NCI-H187 treated with DMSO at 0.1 percent for 48 hours (cell line): Measurements from ENCODE around the gene CARTPT.

Experiments used
- DNase-seq: peaks from one replicate; lab custom pipeline; 2025; lab: John Stamatoyannopoulos, UW

The CARTPT gene

DNA sequence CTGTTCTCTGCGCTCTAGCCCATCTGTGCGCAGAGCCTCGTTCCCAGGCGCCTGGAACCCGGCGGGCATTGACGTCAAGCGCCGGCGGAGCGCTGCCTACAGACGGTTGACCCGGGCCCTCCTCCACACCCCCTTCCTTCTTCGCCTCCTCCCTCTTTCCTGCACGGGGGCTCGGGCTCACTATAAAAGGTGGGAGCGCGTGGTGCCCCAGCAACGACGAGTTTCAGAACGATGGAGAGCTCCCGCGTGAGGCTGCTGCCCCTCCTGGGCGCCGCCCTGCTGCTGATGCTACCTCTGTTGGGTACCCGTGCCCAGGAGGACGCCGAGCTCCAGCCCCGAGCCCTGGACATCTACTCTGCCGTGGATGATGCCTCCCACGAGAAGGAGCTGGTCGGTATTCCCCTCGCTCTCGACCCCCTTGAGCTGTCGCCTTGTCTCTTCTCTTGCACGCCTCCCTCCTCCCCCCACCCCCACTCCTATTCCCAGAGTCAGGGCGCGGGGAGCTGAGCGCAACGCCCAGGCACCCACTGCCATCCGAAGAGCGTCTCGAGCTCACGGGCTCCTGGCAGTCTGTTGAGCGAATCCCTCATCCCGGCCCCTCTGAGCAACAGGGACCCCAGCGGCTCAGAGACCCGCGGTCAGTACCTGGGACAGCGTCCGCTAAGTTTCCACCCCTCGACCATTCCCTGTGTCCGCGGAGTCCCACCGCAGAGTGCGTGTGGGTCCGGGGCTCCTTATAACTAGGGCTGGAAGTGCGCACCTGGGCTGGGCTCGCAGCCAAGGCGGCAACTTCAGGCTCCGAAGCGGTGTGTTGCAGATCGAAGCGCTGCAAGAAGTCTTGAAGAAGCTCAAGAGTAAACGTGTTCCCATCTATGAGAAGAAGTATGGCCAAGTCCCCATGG lies at the start of gene CARTPT:
Gene CARTPT, plus strand, starts transcription at position 213 of the 902 bp plus-strand sequence. Its CDS starts 19 bp downstream, at position 232.
- no peak for DNase-seq

DNA sequence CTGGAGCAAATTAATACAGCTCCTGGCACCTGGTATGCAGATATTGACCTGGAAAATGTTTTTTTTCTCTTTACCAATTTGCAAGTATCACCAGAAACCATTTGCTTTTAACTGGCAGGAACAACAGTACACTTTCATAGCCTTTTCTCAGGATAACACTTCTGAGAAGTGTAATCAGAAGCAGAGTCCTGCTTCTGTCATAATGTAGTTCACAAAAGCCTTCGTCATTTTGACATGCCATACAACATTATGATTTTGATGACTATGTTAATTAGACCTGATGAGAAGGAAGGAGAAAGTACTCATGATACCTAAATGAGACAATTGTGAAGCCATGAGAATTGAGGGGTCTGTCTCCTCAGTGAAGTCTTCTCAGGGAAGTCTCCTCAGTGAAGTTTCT lies 41.1 kb upstream of the CARTPT start:
- no peak for DNase-seq

DNA sequence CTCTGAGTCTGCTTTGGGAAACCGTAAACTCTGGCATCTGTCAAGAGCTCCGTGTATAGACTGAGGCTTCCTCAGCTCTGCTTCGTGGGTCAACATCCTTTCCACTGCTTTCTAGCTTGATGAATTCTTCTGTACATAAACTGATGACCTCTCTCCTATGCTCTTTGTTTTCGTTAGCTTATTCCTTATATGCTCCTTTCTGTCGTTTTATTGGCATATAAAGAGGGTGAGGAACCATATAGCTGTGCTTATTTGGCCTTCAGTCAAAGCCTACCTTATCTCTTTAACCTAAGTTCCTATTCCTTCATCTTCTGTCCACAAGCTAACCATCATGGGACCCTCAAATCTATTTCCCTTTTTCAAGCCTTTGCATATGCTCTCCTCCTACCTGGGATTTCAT lies 39.4 kb upstream of the CARTPT start:
- DNase-seq: no peak

DNA sequence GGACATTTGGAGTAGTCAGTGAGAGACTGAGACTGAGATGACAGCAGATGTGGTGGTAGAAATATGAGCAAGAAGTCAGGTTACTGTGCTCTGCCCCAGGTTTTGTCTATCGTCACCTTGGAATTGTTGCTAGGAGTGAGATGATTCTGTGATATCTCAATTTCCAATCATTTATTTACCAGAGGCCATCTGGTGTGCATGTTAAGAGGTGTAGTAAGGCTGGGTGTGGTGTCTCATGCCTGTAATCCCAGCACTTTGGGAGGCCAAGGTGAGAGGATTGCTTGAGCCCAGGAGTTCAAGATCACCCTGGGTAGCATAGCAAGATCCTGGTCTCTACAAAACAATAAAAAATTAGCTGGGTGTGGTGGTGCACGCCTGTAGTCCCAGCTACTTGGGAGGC lies 38.6 kb upstream of the CARTPT start:
- DNase-seq: no peak

DNA sequence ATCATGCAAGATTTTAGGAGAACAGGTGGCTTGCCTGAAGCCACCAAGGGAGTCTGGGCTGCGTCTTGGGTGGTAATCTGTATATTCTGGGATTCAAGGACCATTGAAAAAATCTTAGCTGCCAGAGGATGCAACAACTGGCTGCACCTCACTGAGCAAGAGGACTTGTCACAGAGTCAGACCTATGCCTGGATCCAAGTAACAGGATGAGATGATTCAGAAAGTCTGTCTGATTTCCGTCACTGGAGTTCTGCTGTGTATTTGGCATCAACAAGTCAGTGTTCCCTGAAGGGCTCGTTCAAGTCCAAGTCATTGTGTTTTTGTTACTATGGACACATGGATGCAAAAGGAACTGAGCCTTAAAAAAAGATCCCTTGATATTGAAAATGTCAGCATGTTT lies 37.8 kb upstream of the CARTPT start:
- DNase-seq: no peak

DNA sequence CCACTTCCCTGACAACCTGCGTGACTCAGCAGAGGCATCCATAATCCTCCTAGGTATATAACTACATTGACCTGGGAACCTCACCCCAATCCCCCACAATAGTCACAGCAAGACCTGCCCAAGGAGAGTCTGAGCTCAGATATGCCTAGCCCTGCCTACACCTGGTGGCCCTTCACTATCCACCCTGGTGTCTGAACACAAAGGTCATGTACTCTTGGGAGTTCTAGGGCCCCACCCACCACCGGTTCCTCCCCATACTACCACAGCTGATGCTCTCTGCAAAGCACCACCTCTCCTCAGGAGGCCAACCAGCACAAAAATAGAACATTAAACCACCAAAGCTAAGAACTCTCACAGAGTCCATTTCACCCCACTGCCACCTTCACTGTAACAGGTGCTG lies 34.8 kb upstream of the CARTPT start:
- DNase-seq: no peak

DNA sequence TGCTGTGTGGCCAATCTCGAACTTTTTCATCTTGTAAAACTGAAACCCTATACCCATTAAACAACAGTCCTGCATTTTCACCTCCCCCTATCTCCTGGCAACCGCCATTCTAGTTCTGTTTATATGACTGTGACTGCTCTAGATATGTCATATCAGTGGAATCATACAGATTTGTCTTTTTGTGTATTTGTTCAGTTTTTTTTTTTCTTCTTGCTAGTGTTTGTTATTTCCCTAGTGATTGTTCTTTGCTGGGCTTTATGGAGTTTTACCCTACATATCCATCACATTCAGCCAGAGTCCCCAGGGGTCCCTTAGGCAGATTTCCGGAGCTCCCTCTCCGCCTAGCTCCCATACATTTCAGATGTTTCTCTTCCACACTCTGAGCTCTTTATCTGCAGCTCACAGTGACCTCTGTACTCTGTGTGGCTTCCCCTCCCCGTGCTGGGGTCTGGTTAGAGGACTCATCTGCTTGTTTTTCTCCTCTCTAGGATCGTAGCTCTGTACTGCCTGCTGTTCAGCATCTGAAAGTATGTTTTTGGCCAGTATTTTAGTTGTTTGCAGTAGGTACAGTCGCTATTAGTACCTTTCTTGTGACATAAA lies 25.1 kb upstream of the CARTPT start:
- no peak for DNase-seq

DNA sequence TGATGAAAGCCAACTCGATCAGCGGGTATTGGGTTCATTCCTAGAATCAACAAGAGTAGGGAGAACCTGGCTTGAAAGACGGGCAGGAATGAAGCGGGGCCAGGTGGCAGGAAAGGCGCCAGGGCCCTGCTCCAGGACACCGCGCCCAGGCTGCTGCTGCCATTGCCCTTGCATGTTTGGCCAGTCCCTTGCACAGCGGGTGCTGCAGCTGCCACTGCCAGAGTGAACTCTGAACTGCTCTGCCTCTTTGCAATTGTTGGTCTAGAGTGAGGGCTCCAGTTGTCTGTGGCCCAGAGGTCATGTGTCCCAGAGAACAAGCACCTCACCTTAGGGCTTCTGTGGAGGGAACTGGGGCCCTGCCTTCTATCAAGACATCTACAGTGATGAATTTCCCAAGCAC lies 24.0 kb upstream of the CARTPT start:
- DNase-seq: no peak

DNA sequence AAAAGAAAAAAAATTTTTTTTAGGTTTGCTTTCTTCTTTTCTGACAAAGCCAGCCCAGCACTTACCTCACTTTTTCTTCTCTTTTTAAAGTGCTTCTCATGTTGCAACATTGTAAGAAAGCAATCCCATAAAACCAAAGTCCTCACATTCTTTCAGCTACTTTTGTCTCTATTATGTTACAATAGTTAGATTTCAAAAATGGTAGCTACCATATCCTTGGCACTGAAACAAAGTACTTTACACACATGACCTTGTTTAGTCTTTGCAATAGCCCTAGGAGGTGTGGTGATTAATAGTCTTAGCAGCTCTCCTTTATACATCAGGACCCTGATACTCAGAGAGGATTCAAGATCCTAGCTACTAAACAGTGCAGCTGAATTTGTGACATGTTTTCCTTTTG lies 23.5 kb upstream of the CARTPT start:
- no peak for DNase-seq

DNA sequence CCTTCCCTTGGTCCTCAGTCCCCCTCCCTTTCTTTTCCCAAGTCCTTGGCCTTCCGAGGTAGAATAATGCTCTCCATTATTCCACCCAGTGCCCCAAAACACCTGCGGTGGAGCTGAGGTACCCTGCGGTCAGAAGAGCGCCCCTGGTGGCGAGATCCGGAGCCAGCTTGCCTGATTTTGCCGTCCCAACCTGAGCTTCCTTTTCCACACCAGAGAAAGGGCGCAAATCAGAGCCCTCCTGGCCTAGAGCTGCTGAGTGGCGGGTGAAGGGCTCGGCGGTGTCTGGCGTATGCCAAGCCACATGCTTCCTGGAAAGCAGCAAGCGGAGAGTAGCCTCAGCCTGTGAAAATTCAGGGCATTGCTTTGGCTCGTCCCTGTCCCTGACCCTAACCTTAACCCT lies 21.1 kb upstream of the CARTPT start:
- DNase-seq: no peak

DNA sequence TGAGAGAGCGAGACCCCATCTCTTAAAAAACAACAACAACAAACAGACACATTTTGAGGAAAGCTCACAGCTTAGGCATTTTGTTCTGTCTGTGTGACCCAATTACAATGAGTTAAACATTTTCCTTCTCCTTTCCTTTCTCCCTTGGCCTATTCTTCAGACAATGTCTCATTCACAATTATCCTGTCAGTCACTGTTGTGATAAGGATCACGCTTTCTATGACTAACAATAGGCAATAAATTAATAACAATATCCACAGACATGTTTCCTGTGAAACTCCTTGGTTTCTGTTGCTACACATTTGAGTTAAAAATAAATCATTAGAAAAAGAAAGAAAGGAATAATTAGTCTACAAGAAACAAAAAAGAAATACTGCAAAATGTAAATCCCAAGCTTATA lies 19.8 kb upstream of the CARTPT start:
- DNase-seq: no peak

DNA sequence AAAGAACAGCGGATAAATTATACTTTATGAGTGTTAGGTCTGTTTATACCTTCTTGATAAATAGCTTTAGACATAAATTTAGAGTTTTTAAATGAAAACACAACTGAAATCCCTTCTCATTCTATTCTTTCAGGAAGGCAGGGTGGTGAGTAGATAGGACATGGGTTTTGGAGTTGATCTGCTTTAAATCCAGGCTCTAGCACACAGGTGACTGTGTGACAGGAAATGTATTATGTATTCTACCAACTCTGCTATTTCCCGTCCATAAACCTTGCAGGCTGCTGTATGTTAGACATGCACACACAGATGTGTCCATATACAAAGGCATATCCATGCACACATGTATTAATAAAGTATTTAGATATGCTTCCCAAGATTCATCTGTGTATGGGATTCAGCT lies 19.3 kb upstream of the CARTPT start:
- DNase-seq: no peak

DNA sequence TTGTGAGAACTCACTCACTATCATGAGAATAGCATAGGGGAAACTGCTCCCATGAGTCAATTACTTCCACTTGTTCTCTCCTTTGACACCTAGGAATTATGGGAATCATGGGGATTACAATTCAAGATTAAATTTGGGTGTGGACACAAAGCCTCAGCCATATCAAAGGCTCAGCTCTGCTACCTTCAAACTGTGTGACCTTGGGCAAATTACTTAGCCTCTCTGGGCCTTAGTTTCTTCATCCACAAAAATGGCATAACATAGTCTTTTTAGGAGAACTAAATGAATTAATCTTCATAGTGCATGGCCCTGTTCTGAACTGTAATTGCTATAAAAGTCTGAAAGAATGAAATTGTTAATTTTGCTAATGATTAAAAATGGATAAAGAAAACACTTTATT lies 18.3 kb upstream of the CARTPT start:
- no peak for DNase-seq

DNA sequence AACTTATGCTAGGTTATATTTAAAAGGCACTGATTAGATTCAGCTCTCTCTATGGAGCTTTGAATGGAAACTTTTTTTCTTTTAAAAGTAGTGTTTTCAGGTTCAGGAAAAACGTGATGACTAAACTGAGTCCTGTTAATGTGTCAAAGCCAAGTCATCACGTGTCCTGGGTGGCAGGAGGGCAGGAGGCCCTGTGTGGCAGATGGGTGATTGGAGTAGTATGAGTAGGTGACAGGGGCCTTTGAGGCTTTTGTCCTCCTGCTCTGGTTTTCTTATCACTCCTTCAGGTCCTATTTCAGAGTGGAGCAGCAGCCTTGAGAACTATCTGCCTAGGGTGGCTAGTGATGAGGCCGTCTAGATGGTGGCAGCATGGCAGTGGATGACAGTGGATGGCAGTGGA lies 17.7 kb upstream of the CARTPT start:
- DNase-seq: no peak

DNA sequence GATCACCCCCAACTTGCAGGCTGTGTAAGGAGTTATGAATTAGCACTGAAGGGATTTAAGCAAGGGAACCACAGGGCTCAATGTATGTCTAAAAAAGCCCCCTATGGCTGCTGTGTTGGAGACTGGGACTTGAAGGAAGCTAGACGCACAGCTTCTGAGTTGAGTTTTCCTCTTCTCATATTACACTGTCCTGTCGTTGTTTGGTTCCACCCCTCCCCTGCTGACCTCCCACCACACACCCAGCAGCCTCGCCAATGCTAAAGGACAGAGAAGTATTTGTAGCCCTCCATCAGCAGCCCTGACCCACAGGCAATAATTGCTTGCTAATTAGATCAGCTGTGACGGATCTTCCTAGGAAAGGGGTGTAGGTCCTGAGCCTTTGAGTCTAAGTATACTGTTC lies 15.1 kb upstream of the CARTPT start:
- DNase-seq: no peak

DNA sequence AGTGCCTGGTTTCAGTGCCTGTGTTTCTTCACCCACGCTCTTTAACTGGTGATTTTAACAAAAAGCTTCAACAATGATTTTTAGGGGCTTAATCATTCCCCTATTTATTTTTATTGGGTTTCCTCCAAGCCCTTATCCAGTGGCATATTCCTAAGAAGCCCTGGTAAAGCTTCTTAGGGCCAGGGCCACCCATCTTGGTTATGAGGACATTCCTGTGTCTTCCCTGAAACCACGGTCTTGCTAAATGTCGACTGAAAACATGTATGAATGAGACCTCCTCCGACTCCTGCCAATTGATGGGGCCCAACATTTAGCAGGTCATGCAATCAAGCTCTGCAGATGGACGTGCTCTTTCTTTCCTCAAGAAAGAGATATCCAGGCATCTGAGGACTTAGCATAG lies 13.7 kb upstream of the CARTPT start:
- DNase-seq: no peak

DNA sequence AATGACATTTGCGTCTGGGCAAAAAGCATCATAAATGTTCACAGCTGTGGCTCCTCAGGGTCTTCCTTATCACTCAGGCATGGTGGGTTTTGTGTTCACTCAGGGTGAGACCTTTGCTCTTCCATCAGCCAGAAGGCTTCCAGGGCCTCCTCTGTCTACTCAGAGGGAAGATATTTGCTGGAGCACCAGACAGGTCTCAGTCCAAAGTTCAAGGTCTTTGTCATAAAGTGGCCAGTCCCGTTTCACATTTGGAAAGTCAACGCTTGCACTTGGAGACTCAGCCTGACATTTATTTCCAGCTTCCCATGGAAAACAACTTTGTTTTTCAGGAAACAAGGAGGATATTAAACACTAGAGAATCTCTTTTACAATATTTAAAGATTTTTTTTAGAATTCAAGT lies 12.2 kb upstream of the CARTPT start:
- no peak for DNase-seq

DNA sequence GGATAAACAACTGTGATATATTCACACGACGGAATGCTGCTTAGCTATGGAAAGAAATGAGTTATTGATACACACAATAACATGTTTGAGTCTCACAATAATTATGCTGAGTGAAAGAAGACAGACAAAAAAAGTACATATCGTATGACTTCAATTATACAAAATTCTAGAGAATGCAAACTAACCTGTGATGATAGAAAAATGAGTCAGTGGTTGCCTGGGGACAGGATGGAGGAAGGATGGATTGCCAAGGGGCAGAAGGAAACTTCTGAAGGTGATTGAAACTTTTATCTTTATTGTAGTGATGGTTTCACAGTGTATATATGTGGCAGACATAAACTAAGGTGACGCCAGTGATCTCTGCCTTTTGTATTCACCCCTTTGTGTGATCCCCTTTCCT lies 7.5 kb upstream of the CARTPT start:
- DNase-seq: no peak

DNA sequence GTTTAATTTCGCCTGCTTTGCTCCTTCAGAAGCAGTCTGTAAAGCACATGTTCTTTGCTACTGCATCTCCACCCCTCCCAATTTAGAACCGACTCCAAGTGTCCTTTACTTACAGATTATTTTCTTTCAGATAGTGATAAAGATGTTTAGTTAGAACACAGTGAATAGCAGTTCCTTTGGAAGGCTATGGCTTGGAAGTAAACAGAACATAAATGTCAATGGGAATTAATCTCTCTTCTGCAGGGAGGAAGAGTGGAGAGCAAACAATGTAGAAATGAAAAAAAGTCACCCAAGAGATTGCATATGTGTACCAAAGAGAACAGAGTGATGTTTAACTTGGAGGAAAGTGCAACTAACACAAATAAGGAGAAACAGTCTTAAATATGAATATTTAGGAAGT lies 4.2 kb upstream of the CARTPT start:
- DNase-seq: no peak

DNA sequence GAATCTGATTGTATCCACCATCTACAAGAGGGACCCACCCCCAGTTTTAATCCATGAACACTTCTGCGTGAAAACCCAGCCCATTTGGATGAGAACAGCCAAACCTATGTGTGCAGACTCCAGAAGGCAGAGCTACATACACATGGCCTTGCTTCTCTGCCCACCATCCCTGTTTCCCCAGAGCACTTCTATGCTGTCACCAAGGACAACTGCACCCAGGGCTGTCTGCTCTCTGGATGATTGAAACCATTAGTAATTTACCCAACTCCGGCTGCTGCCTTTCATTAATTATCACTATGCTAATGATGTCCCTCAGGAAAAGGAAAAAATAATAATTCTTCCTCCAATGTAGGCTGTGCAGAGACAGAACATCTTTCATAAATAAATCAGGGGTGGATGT lies 8.9 kb downstream of the CARTPT start:
- DNase-seq: no peak

DNA sequence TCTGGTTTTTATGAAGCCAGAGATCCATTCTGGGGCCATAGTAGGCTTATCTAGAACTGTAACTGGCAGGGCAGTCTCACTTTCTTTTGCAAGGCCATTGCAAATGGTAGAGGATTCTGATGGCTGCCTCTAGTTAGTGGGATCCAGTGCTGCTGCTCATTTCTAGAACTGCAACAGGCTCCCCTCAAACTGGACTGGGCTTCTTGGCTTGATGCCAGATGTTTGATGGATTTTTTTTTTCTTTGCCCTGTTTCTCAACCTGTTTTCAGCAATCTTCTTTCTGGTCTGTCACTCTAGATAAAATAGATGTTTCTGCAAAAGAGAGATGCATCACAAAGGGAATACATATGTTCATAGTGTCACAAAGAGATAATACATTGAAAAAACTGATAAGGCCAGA lies 11.9 kb downstream of the CARTPT start:
- DNase-seq: no peak

DNA sequence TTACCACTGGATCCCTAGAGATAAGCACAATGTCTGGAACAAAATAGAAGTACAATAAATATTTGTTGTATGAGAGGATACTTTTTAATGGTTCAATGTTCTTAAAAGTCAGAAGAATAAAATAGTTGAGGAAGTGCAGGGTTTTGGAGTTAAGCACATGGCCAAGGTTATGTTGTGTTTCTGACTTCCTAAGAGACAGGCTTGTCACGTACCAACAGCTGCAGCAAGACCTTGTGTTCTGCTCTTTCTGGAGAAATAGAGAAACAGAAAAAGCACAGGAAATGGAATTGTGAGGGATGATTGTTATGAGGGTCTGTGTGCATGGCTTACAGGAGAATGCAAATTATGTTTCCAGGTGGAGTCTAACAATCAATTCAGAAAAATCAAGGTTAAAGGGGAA lies 12.9 kb downstream of the CARTPT start:
- DNase-seq: no peak

DNA sequence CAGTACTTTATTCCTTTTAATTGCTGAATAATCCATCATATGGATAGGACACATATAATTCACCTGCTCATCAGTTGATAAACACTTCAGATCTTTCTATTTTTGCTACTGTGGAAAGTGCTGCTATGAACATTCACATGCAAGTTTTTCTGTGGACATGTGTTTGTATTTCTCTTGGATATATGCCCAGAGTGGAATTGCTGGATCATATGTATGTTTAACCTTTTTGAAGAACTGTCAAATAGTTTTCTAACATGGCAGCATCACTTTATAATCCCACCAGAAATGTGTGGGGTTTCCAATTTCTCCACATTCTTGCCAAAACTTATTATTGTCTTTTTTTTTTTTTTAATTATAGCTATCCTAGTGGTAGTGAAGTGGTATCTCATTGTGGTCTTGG lies 15.1 kb downstream of the CARTPT start:
- DNase-seq: no peak
